ENCODE results near the gene LRP10. TPM values are rescaled to one million over a fixed set of nuclear protein-coding genes. Genes with fewer than 3 reads are reported as not detected.
"Not testable (repeated sequence)": the region's sequence is repeated elsewhere in the genome, so short reads cannot be mapped to it uniquely, and the experiment has no call there.

Gene LRP10, protein sequence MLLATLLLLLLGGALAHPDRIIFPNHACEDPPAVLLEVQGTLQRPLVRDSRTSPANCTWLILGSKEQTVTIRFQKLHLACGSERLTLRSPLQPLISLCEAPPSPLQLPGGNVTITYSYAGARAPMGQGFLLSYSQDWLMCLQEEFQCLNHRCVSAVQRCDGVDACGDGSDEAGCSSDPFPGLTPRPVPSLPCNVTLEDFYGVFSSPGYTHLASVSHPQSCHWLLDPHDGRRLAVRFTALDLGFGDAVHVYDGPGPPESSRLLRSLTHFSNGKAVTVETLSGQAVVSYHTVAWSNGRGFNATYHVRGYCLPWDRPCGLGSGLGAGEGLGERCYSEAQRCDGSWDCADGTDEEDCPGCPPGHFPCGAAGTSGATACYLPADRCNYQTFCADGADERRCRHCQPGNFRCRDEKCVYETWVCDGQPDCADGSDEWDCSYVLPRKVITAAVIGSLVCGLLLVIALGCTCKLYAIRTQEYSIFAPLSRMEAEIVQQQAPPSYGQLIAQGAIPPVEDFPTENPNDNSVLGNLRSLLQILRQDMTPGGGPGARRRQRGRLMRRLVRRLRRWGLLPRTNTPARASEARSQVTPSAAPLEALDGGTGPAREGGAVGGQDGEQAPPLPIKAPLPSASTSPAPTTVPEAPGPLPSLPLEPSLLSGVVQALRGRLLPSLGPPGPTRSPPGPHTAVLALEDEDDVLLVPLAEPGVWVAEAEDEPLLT
- 38.6 to 40.4 TPM (median 39.8 TPM) in 3 replicates for total RNA-seq

GRCh38 chr14:22871224-22872032, at the start of gene LRP10:
Gene LRP10, plus strand, starts transcription at chr14:22871740. Its CDS starts 564 bp downstream, at chr14:22872304.
- H3K4me1 Mint-ChIP-seq, result peaks cover 18% of the 10 kb centered on the region
- peak within 1 kb of the TSS; percentile 93 for H3K4me3 Mint-ChIP-seq
- no peaks in the 10 kb centered on the region for H3K9me3 Mint-ChIP-seq
- TF ChIP-seq CTCF (IDR thresholded peaks at IDR 0.05; ENCODE audit: unreplicated experiment), result no peak
- DNase-seq (ENCODE audit: low spot score in 2 of 2, unreplicated experiment in 2 of 2), result peak in 1 of 2 experiments; percentile 64
- peak within 1 kb of the TSS; percentile 100 for H3K27ac Mint-ChIP-seq
- peaks cover 15% of the 10 kb centered on the region for H3K36me3 Mint-ChIP-seq
- H3K27me3 Mint-ChIP-seq (ENCODE audit: low read depth), result no peaks in the 10 kb centered on the region

DNA sequence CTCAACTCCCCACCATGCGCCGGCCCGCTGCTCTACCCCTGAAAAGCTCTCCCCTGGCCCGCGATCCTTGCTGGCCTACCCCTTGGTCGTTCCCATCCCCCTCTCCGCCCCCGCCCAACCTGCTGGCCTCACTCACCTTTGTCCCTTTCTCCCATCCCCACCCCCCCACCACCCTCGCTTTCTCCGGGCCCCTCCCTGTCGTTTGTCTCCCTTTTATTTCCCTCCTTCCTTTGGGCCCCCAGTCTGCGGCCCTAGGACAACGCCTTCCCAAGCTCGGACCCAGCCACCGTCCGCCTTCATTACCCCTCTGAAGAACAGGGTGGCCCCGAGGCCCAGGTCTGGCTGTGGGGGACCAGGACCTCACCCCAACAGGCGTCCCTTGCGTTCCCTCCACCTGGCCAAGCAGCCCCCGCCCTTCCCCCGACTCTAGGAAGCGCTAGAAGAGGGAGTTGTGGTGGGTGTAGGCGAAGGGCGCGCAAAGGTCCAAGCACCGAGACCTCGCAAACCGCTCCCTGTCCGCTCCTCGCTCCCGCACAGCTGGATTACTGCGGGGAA, 49.4 kb upstream of the LRP10 start:
- no peak for TF ChIP-seq CTCF (IDR thresholded peaks at IDR 0.05; ENCODE audit: unreplicated experiment)
- Mint-ChIP-seq H3K36me3 (no peaks in the 10 kb centered on the region), H3K4me3 (peak overlapping the region; percentile 58), H3K27ac (peak overlapping the region; percentile 71), H3K4me1 (peaks cover 45% of the 10 kb centered on the region), H3K27me3 (ENCODE audit: low read depth) (no peaks in the 10 kb centered on the region), H3K9me3 (no peaks in the 10 kb centered on the region)
- no peak for DNase-seq (ENCODE audit: low spot score in 2 of 2, unreplicated experiment in 2 of 2)

- H3K4me1 Mint-ChIP-seq, result peaks cover 44% of the 10 kb centered on the region
- H3K9me3 Mint-ChIP-seq, result no peaks in the 10 kb centered on the region
- peak overlapping the region; percentile 58 for H3K4me3 Mint-ChIP-seq
- H3K36me3 Mint-ChIP-seq, result no peaks in the 10 kb centered on the region
- no peaks in the 10 kb centered on the region for H3K27me3 Mint-ChIP-seq (ENCODE audit: low read depth)
- peak; percentile 66 to 85 for DNase-seq (ENCODE audit: low spot score in 2 of 2, unreplicated experiment in 2 of 2)
- H3K27ac Mint-ChIP-seq, result peak overlapping the region; percentile 79
- TF ChIP-seq CTCF (IDR thresholded peaks at IDR 0.05; ENCODE audit: unreplicated experiment), result peak; percentile 78
These were observed 48.9 kb upstream of the LRP10 start for GRCh38 chr14:22822571-22823098.

GRCh38 chr14:22824711-22825359, 46.7 kb upstream of the LRP10 start:
- H3K4me1 Mint-ChIP-seq, result peaks cover 33% of the 10 kb centered on the region
- no peaks in the 10 kb centered on the region for H3K27me3 Mint-ChIP-seq (ENCODE audit: low read depth)
- no peak for DNase-seq (ENCODE audit: low spot score in 2 of 2, unreplicated experiment in 2 of 2)
- peak overlapping the region; percentile 71 for H3K27ac Mint-ChIP-seq
- peak overlapping the region; percentile 8 for H3K4me3 Mint-ChIP-seq
- TF ChIP-seq CTCF (IDR thresholded peaks at IDR 0.05; ENCODE audit: unreplicated experiment), result no peak
- H3K9me3 Mint-ChIP-seq, result no peaks in the 10 kb centered on the region
- H3K36me3 Mint-ChIP-seq, result no peaks in the 10 kb centered on the region

DNA sequence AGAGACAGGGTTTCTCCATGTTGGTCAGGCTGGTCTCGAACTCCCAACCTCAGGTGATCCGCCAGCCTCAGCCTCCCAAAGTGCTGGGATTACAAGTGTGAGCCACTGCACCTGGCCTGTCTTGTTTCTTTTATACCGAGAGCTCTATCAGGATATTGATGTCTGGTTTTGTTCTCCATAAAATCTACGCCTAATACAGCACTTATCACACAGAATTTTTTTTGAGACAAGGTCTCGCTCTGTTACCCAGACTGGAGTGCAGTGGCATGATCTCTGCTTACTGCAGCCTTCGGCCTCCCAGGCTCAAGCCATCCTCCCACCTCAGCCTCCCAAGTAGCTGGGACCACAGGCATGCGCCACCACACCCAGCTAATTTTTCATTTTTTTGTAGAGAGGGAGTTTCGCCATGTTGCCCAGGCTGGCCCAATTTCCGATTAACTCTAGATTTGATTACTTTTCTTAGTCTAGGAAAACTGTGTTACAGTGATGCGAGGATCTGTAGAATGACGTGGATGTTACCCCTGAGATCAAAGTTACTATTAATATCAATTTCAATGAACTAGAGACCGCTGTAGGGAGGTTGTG, 42.4 kb upstream of the LRP10 start:
- Mint-ChIP-seq H3K4me1 (peaks cover 24% of the 10 kb centered on the region), H3K4me3 (peak overlapping the region; percentile 96), H3K27ac (peak overlapping the region; percentile 91)
- H3K36me3 Mint-ChIP-seq; H3K27me3 Mint-ChIP-seq (ENCODE audit: low read depth); H3K9me3 Mint-ChIP-seq; DNase-seq (ENCODE audit: low spot score in 2 of 2, unreplicated experiment in 2 of 2): not testable (repeated sequence)

Measured in mesothelial cell of epicardium (in vitro differentiated cells).